ENCODE measurements around the gene NCOA3. TPM values are rescaled to one million over a fixed set of nuclear protein-coding genes. Genes with fewer than 3 reads are reported as not detected.

NCOA3 gene
- total RNA-seq, 1 donor from 2014 or later: 24.6 TPM

GRCh38 chr20:47647994-47648393 lies 146.3 kb downstream of the NCOA3 start:
- Mint-ChIP-seq H3K27me3 (ENCODE audit: unreplicated experiment) (peaks cover 6% of the 10 kb centered on the region), H3K9me3 (ENCODE audit: unreplicated experiment) (peaks cover 12% of the 10 kb centered on the region), H3K36me3 (ENCODE audit: unreplicated experiment) (peaks cover 11% of the 10 kb centered on the region), H3K4me1 (ENCODE audit: low read depth, unreplicated experiment) (peaks cover 4% of the 10 kb centered on the region), H3K4me3 (ENCODE audit: unreplicated experiment) (no peak overlapping the region), H3K27ac (ENCODE audit: unreplicated experiment) (no peak overlapping the region)
- DNase-seq: no peak
- TF ChIP-seq CTCF (IDR thresholded peaks at IDR 0.05; ENCODE audit: partially characterized antibody, unreplicated experiment): no peak

GRCh38 chr20:47648943-47649342 lies 147.3 kb downstream of the NCOA3 start:
- peaks cover 11% of the 10 kb centered on the region for H3K36me3 Mint-ChIP-seq (ENCODE audit: unreplicated experiment)
- H3K4me3 Mint-ChIP-seq (ENCODE audit: unreplicated experiment): no peak overlapping the region
- no peak for DNase-seq

GRCh38 chr20:47652301-47652700 lies 150.6 kb downstream of the NCOA3 start:
- no peak for DNase-seq
- H3K27ac Mint-ChIP-seq (ENCODE audit: unreplicated experiment): no peak overlapping the region
- H3K4me1 Mint-ChIP-seq (ENCODE audit: low read depth, unreplicated experiment): peaks cover 19% of the 10 kb centered on the region
- H3K4me3 Mint-ChIP-seq (ENCODE audit: unreplicated experiment): no peak overlapping the region
- H3K27me3 Mint-ChIP-seq (ENCODE audit: unreplicated experiment): peaks cover 4% of the 10 kb centered on the region
- no peak for TF ChIP-seq CTCF (IDR thresholded peaks at IDR 0.05; ENCODE audit: partially characterized antibody, unreplicated experiment)
- H3K9me3 Mint-ChIP-seq (ENCODE audit: unreplicated experiment): peaks cover 3% of the 10 kb centered on the region
- no peaks in the 10 kb centered on the region for H3K36me3 Mint-ChIP-seq (ENCODE audit: unreplicated experiment)

More at GRCh38 chr20:47648943-47649342, 147.3 kb downstream of the NCOA3 start:
- Mint-ChIP-seq H3K27me3 (ENCODE audit: unreplicated experiment) (peaks cover 4% of the 10 kb centered on the region), H3K4me1 (ENCODE audit: low read depth, unreplicated experiment) (peaks cover 5% of the 10 kb centered on the region), H3K9me3 (ENCODE audit: unreplicated experiment) (peaks cover 12% of the 10 kb centered on the region), H3K27ac (ENCODE audit: unreplicated experiment) (no peak overlapping the region)
- TF ChIP-seq CTCF (IDR thresholded peaks at IDR 0.05; ENCODE audit: partially characterized antibody, unreplicated experiment): no peak

GRCh38 chr20:47652794-47653193 lies 151.1 kb downstream of the NCOA3 start:
- Mint-ChIP-seq H3K4me1 (ENCODE audit: low read depth, unreplicated experiment) (peaks cover 19% of the 10 kb centered on the region), H3K36me3 (ENCODE audit: unreplicated experiment) (no peaks in the 10 kb centered on the region), H3K9me3 (ENCODE audit: unreplicated experiment) (peaks cover 3% of the 10 kb centered on the region), H3K4me3 (ENCODE audit: unreplicated experiment) (no peak overlapping the region), H3K27me3 (ENCODE audit: unreplicated experiment) (peaks cover 4% of the 10 kb centered on the region), H3K27ac (ENCODE audit: unreplicated experiment) (no peak overlapping the region)
- DNase-seq: no peak
- no peak for TF ChIP-seq CTCF (IDR thresholded peaks at IDR 0.05; ENCODE audit: partially characterized antibody, unreplicated experiment)

GRCh38 chr20:47653869-47654268 lies 152.2 kb downstream of the NCOA3 start:
- H3K27me3 Mint-ChIP-seq (ENCODE audit: unreplicated experiment): peaks cover 4% of the 10 kb centered on the region
- H3K9me3 Mint-ChIP-seq (ENCODE audit: unreplicated experiment): peaks cover 3% of the 10 kb centered on the region
- H3K4me1 Mint-ChIP-seq (ENCODE audit: low read depth, unreplicated experiment): peaks cover 21% of the 10 kb centered on the region
- no peak overlapping the region for H3K27ac Mint-ChIP-seq (ENCODE audit: unreplicated experiment)
- no peak for DNase-seq
- no peaks in the 10 kb centered on the region for H3K36me3 Mint-ChIP-seq (ENCODE audit: unreplicated experiment)
- peak overlapping the region; percentile 65 for H3K4me3 Mint-ChIP-seq (ENCODE audit: unreplicated experiment)
- no peak for TF ChIP-seq CTCF (IDR thresholded peaks at IDR 0.05; ENCODE audit: partially characterized antibody, unreplicated experiment)

Data from glutamatergic neuron (in vitro differentiated cells).